Activated CD8-positive, alpha-beta memory T cell treated with anti-CD3 and anti-CD28 coated beads for 48 hours (primary cell): ENCODE results near the gene MRM2.

Experiments used
- DNase-seq, 3 experiments: peaks; one replicate each; pipeline ENCODE4 v3.0.0-alpha.2; 2020; ENCODE audit warnings: low read depth in 2 of 3, low spot score in 2 of 3

Gene MRM2

DNA sequence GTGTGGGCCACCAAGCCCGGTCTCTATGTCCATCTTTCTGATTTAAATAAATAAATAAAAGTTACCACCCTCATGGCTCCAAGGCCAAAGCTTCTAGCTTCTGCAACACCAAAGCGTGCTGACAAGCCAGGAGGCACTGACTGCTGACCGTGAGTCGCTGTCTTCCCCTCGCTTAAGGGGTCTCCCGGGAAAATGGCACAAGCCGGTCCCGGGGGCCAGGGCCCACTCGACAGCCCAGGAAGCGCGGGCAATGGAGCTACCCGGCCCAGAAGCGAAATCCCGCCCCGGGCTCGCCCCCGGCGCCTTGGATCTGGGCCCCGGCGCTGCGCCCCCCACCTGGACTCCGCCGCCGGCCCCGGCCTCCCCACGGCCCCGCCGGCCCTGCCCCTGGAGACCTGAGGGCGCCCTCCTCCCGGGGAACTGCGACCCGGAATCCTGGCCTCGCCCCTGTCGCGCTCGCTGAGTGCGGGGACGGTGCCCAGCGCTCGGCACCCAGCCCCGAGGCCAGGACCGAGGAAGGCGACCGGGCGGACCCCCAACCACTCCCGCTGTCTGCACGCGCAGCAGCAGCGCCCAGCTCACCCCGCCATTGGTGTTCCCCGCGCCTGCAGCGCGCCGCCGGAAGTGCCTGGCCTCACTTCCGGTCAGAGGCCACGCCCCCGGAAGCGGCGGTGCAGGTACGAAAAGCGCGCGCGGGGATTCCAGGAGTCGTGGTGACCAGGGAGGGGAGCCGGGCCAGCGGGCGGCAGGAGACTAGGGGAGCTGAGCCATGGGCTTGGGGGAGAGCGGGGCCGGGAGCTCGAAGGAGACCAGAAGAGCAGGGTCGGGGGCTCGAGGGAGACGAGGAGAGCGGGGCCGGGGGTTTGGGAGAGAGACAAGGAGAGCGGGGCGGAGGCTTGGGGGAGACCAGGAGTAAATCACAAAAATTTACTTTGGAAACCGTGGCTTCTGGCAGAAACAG, at the start of gene MRM2, which contains the start of gene NUDT1:
Gene MRM2, minus strand, starts transcription at position 626 of the 961 bp plus-strand sequence. Its CDS starts 36 bp downstream, at position 590.
Gene NUDT1, plus strand, starts transcription at position 647 of the 961 bp plus-strand sequence. CDS start 2,349 bp downstream, outside the sequence.
- DNase-seq, result peak; percentile 66 to 80 (median 69)

DNA sequence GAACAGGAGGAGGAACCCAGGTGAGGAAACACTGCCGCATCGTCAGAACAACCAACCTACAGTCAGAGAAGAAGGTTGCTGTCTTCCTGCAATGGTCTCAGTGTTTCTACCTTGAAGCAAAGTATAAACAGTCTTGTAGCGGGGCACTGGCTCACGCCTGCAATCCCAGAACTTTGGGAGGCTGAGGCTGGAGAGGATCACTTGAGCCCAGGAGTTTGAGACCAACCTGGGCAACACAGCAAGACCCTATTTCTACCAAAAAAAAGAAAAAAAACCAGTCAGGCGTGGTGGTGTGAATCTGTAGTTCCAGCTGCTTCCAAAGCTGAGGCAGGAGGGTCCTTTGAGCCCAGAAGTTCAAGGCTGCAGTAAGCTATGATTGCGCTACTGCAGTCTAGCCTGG, 48.9 kb upstream of the MRM2 start:
- DNase-seq, result no peak

DNA sequence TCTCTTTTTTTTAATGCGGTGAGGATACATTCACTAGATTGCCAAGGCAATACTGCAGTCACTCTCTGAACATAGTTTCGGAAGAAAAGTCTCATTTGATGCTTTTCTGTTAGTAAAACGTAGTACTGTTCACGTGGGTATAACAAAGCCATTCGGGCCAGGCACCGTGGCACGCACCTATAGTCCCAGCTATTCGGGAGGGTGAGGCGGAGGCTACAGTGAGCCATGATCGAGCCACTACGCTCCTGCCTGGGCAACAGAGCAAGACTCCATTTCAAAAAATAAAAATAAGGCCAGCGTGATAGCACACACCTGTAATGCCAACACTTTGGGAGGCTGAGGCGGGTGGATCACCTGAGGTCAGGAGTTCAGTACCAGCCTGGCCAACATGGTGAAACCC, 47.6 kb upstream of the MRM2 start:
- DNase-seq, result no peak

DNA sequence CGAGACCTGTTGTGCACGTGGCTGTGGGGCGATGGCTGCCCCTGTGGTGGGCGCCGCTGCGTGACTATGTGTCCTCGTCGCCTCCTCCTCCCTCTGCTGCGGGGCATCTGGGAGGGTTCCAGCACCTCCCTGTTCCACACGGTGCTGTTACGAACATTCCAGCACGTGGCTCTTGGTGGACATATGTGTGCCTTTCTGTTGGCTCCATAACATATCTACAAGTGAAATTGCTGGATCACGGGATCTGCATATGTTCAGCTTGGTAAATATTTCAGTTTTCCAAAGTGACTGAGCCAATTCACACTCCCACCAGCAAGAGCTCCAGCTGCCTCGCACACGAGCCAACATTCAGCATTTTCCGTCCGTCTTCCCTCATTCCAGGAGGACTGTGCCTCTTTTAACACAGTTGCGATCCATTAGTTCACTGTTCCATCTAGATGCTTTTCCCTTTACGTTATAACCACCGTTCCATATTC, 47.1 kb upstream of the MRM2 start:
- no peak for DNase-seq

DNA sequence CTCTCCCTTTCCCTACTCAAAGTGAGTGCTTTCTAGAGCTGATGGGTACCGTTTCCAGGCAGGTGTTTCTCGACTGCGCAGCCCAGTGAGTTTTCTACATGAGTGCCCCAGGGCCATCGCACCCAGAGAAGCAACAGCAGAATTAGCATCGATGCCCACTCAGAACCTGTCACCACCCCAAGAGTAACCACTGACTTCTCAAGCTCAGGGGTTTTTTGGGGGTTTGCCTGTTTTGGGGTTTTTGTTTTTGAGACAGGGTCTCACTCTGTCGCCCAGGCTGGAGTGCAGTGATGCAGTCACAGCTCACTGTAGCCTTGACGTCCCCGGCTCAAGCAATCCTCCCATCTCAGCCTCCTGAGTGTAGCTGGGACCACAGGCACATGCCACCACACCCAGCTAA, 46.5 kb upstream of the MRM2 start:
- DNase-seq, result no peak

DNA sequence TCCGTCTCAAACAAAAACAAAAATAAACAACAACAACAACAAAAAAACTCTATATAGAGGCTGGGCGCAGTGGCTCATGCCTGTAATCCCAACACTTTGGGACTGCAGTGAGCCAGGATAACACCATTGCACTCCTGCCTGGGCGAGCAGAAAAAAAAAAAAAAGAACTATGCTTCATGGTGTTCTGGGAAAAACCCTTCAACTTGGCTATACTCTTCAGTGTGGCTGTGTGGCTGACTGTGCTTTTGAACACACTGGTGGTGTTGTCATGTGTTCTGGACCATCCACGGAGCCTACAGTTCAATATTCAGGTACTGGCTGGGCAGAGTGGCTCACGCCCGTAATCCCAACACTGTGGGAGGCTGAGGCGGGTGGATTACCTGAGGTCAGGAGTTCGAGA, 45.7 kb upstream of the MRM2 start:
- DNase-seq, result no peak

DNA sequence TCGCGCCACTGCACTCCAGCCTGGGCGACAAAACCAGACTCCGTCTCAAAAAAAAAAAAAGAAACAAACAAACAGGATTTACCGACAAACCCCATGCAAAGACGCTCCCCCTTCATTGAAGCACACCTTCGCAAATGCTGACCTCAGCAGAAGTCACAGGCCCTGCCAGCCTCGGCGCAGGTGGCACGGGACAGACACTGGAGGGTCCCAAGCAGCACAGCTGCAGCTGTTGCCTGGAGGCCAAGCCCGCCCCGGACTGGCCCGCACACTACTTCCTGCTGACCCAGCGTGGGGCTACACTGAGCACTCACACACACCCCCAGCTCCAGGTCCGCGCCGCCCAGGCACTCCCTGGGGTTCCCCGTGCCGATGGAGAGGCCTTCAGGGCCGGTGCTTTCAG, 41.1 kb upstream of the MRM2 start:
- DNase-seq, result no peak

DNA sequence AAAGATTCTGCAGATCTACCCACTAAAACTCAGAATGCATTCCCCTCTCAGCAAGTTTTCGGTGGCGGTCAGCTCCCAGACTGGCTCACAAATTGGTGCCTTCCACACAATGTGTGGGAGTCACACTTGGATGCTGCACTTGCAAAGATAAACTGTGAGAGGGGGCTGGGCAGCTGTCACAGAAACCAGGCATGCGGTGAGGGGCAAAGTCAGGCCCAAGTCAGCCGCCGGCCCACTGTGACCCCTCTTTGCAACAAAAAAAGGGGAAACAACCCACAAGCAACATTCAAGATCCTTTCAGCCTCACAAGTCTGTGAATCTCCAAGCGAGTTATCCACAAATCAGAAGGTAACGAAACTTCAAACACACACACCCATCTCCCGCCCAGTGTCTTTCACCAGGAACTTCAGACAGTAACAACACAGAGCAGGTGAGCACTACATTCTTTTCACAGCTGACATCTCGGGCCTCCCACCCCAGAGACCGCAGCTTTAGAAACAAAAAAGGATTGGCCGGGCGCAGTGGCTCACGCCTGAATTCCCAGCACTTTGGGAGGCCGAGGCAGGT, 40.3 kb upstream of the MRM2 start:
- no peak for DNase-seq

DNA sequence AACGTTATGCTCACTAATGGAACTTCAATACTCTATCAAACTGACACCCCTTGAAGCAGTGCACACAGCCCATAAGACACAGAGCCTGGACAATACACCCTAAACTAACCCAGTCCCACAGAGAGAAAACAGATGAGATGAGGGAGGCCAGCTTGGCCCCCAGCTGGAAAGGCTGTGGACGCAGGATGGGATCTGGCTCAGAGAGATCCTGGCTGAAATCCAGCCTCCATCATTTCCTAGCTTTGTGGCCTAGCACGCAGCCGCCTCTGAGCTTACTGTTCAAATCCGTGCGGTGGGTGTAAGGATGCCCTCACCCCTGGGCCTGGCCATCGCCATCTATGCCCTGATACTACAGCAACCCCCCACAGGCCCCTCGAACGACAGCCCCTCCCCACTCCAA, 39.5 kb upstream of the MRM2 start:
- no peak for DNase-seq

DNA sequence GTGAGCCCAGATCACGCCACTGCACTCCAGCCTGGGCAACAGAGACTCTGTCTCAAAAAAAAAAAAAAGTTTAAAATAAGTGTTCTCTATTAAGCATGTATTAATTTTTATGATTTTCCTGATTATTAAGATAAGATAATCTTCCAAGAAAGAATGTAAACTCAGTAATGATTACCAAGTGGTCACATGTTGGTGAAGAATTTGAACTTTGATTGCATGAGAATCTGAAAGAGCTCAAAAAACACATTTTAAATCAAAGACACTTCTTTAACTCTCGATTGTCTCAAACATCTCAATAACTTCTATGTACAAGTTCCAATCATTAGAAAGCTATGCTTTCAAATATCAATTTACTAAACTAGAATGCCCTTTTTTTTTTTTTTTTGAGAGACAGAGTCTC, 38.4 kb upstream of the MRM2 start:
- DNase-seq, result no peak

DNA sequence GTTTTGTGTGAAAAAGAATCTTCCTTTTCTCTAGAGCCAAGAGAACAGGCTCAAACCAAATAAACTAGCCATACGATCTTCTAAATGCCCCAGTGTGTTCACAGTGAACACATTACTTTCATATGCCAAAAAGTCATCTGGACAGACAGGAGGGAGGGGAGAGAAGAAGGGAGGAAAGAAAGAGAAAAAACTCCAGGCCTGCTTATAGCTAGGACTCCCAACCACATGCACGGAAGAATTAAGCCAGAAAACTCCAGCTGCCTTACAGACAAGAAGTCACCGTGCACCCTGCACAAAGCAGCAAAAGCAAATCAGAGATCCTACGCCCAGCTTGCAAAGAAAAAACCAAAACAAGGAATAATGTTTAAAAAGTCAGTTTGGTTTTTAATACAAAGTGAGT, 37.9 kb upstream of the MRM2 start:
- no peak for DNase-seq

DNA sequence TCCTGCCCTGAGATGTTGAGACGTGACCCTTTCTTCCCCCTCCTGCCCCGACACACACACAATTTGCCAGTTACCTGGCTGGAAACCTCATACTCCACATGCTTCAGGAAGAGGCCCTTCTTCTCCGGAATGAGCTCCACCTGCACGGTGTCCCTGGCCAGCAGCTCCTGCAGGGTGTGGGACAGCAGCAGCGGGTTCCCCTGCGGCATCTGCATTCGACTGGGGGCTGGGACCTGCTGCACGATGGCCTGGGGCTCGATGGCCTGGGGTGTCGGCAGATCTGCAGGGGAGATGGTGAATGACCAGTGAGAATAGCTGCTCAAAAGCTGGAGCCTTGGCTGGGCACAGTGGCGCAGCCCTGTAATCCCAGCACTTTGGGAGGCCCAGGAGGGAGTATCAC, 36.0 kb upstream of the MRM2 start:
- DNase-seq, result no peak

DNA sequence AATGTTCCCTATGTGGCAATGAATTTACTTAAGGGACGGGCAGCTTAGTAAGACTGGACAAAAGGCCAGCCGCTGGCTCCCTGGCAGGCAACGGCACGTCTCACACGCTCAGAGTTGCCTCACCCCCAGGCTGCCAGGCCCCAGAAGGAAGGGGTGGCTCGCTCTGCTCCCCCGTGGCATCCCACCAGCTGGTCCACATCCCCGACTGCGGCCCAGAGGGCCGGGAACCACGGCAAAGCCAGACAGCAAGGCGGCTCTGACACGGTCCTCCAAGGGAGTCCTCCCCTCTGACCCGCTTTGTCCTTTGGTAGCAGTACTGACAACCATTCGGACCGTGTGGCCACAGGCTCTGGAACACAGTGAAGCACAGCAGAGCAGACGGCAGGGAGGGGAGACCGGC, 34.1 kb upstream of the MRM2 start:
- DNase-seq, result no peak

DNA sequence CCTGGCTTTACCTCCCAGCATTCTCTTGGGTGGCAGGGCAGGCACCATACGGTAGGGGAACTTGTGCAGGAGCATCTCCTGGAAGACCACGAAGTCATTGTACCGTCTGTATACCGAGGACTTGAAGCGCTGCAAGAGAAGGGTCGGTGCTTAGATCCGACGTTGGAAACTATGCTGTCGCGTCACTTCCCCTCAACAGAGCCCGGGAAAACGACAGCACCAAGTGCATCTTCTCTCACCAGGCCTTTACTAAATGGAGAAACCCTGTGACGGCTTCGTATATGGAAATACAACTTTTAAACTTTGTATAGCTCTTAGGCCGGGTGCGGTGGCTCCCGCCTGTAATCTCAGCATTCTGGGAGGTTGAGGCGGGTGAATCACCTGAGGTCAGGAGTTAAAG, 33.1 kb upstream of the MRM2 start:
- DNase-seq, result no peak

DNA sequence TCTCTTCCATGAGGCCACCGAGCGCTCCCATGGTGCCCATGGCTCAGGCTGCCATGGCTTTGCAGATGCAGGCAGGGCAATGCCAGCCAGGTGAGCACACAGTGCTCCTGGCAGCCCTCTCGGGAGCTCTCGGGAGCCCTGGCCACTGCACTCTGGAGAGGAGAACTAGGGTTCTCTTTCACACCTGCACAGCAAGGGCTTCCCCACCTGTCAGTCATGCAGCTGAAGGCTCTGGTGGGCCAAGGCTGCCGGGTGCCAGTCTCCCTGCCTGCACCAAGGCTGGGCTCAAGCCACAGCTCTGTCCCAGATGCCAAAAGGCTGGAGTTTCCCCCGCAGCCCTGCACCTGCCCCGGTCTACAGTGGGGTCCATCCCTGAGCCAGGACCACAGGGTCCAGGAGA, 32.7 kb upstream of the MRM2 start:
- DNase-seq, result no peak

DNA sequence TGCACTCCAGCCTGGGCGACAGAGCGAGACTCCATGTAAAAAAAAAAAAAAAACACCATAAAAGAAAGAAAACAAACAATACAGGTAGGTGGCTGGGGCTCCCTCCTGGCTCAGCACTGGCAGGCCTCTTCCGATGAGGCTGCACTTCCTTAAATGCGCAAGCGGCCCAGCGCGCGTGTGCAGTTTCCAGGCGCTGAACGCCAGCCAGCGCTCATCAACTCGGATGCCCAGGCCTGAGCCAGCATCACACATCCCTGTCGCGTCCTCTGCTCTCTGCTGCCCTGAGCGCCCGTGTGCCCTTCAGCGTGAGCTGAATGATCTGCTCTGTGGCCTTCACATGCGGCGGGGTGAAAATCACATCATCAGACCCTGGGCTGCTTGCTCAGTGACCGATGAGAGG, 31.9 kb upstream of the MRM2 start:
- DNase-seq, result no peak

DNA sequence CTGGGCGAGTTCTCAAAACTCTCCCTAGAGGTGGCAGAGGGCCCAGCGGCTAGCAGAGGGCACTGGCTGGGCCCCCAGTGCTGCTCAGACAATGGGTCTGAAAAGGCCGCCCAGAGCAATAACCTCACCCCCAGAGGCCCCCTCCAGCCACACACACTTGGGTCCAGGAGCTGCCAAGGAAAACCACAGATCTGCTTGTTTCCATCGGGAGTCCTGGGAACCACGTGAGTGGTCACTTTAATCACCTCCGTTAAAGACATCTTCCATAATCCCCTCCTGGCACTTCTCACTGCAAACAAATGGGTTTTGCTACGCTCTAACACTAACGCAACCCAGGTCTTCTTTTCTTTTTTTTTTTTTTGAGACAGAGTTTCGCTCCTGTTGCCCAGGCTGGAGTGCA, 30.0 kb upstream of the MRM2 start:
- DNase-seq, result no peak

DNA sequence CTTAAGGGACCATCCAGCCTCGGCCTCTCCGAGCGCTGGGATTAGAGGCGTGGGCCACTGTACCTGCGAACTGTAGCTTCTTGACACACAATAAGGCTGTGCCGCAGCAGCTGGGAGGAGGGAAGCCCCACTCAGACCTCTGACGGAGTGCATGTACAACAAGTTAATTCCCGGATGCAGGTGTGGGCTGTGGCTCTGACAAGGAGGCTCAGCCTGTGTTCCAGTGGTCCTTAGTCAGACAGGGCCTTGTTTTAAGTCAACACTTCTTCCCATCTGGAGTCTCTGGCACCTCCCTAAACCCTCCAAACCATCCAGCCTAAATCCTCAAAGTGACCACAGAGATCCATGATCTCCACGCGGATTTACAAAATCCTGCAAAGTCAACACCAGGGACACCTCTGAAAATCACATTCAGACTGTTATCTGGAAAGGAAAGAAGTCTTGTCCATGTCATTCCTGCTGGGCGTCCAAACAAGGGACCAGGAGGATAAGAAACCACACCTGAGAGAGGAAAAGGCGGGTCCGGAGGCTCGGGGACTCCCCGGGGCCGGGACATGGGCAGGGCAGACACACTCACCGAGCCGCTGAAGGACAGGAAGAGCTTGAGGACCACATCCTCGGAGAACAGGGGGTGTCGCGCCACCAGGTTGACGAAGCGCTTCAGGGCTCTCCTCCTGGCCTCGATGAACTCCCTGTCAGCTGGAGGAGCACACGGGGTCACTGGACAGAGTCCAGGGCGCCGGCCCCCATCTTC, 29.4 kb upstream of the MRM2 start:
- no peak for DNase-seq

DNA sequence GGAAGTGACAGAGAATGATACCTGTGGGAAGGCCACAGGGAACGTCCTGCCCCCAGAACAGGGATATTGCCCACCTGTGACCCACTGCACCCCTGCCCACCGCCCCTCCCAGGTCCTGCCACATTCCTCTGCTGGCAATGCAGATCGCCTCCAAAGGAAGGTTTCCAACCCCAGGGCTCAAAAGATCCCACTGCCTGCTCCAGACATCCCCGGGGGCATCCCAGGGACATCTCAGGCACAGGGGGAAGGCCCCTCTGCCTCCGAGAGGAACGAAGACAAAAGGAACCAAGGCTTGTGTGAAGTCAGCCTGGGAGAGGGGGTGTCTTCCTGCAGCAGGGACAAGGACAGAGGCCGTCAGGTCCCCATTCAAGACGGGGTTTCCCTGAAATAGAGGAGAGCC, 28.5 kb upstream of the MRM2 start:
- no peak for DNase-seq

DNA sequence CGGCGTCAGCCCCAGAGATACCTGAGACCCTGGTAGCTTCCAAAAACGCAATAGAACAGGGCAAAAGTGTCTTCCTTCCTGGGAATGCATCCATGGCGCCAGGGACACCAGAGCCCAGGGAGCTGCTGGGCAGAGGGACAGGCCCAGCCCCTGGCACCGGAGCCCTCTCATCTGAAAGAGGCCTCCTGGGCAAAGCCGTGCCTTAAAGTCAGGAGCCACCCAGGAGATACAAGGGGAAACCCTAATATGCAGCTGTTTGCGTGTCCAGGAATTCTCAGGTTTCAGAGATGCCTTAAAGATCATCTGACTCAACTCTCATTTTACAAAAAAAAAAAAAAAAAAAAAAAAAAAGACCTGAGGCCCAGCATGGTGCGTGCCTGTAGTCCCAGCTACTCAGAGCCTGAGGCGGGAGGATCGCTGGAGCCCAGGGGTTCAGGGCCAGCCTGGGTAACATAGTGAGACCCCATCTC, 28.0 kb upstream of the MRM2 start:
- DNase-seq, result no peak
